Measurements from ENCODE around the gene WDFY1.

GRCh38 chr2:223991611-223992010, 46.5 kb upstream of the WDFY1 start:
- no peak for TF ChIP-seq CTCF (IDR thresholded peaks at IDR 0.05; ENCODE audit: low read depth, low read length, poor library complexity, severe bottlenecking)
- TF ChIP-seq EZH2phosphoT487 (IDR thresholded peaks at IDR 0.05; ENCODE audit: borderline replicate concordance, low read length), result no peak
